ENCODE data around the gene SLC7A1. TPM values are rescaled to one million over a fixed set of nuclear protein-coding genes. Genes with fewer than 3 reads are reported as not detected.
A peak's percentile ranks its signal among the peaks of the same experiment; 100 is the strongest.

SLC7A1 gene
- total and polyA plus RNA-seq, 2 of the 4 experiments (the other 2 are of a cell fraction): 9.7 to 22.3 TPM

- Histone ChIP-seq H4K20me1 (ENCODE audit: insufficient read depth, low read length) (no peaks in the 10 kb centered on the region; the same call in 1 of the 2 replicates), H3K9me1 (ENCODE audit: insufficient read depth, low read length) (peaks cover 10% of the 10 kb centered on the region; the same call in 1 of the 2 replicates), H3K18ac (ENCODE audit: low read depth, low read length) (no peak overlapping the region), H3K36me3 (ENCODE audit: control insufficient read depth, insufficient read depth, low read length) (no peaks in the 10 kb centered on the region), H3K56ac (ENCODE audit: extremely low read depth, insufficient read depth, low read length) (no peak overlapping the region), H3K9ac (ENCODE audit: low read depth, low read length) (no peak overlapping the region), H2AFZ (replicated peaks; ENCODE audit: low read length, poor library complexity) (no peak overlapping the region), H4K5ac (ENCODE audit: low read depth, low read length) (no peak overlapping the region), H3K4me3 (ENCODE audit: insufficient read depth, low read depth, low read length) (no peak overlapping the region), H3K14ac (replicated peaks; ENCODE audit: low read depth, low read length) (no peak overlapping the region), H4K8ac (ENCODE audit: low read depth in 2 of 2, low read length in 2 of 2) (no peak overlapping the region), H3K4ac (ENCODE audit: low read depth, low read length) (no peak overlapping the region), H2AK5ac (ENCODE audit: low read depth, low read length) (no peak overlapping the region), H4K91ac (ENCODE audit: insufficient read depth, low read depth, low read length) (no peak overlapping the region), H2BK20ac (ENCODE audit: low read depth, low read length) (no peak overlapping the region), H2BK120ac (ENCODE audit: low read depth, low read length) (no peak overlapping the region), H3K27ac (ENCODE audit: insufficient read depth, low read length) (no peak overlapping the region), H2AK9ac (replicated peaks; ENCODE audit: low read depth, low read length, poor library complexity) (no peak overlapping the region), H3K27me3 (ENCODE audit: control insufficient read depth, insufficient read depth, low read length) (peaks cover 51% of the 10 kb centered on the region), H3K4me2 (ENCODE audit: low read depth, low read length) (no peak overlapping the region), H3K79me1 (ENCODE audit: low read depth in 1 of 2, low read length in 2 of 2) (no peaks in the 10 kb centered on the region), H2BK5ac (ENCODE audit: low read depth, low read length, poor library complexity, severe bottlenecking) (peak overlapping the region; percentile 73), H3K4me1 (ENCODE audit: control insufficient read depth, insufficient read depth, low read length) (peaks cover 2% of the 10 kb centered on the region; the same call in 1 of the 2 replicates), H3K23ac (ENCODE audit: low read depth, low read length) (no peak overlapping the region), H2BK15ac (ENCODE audit: low read depth, low read length) (no peak overlapping the region), H3K9me3 (ENCODE audit: control insufficient read depth, insufficient read depth, low read length) (no peaks in the 10 kb centered on the region)
- DNase-seq: no peak
- POLR2A ChIA-PET (ENCODE audit: unreplicated experiment): no interaction called here
- in situ Hi-C loops (cut with MboI; ENCODE audit: low sequenced_read_pairs): no loop called here
- 50% methylated on average over 2 of the region's 2 CpGs; no CpG with 5 or more reads in 1 of the 2 experiments for WGBS, 2 experiments (ENCODE audit: extremely low coverage in 2 of 2, insufficient read length in 1 of 2)
- CTCF ChIA-PET: no interaction called here
- dilution Hi-C loops (cut with HindIII; ENCODE audit: low sequenced_read_pairs, unreplicated experiment): no loop called here
- ATAC-seq (ENCODE audit: low read depth): no peak
- no peak for TF ChIP-seq CHD1 (IDR thresholded peaks at IDR 0.05; ENCODE audit: low read depth, low read length)
- no peak for TF ChIP-seq NFE2L2 (IDR thresholded peaks at IDR 0.05; ENCODE audit: low read depth, low read length)
- no peak for TF ChIP-seq CEBPB (IDR thresholded peaks at IDR 0.05; ENCODE audit: low read depth, low read length)
- TF ChIP-seq FOS (IDR thresholded peaks at IDR 0.05; ENCODE audit: low read depth, low read length): no peak
- no peak for TF ChIP-seq RAD21 (IDR thresholded peaks at IDR 0.05; ENCODE audit: low read length)
- no peak for TF ChIP-seq BHLHE40 (IDR thresholded peaks at IDR 0.05; ENCODE audit: low read depth, low read length)
- TF ChIP-seq RFX5 (IDR thresholded peaks at IDR 0.05; ENCODE audit: low read depth, low read length): no peak
- no peak for TF ChIP-seq ELK1 (IDR thresholded peaks at IDR 0.05; ENCODE audit: borderline replicate concordance, low read depth, low read length)
- no peak for TF ChIP-seq SMC3 (IDR thresholded peaks at IDR 0.05; ENCODE audit: low read depth, low read length)
- TF ChIP-seq MXI1 (IDR thresholded peaks at IDR 0.05; ENCODE audit: borderline replicate concordance, low read depth, low read length): no peak
- no peak for TF ChIP-seq MAZ (IDR thresholded peaks at IDR 0.05; ENCODE audit: borderline replicate concordance, low read depth, low read length)
- TF ChIP-seq RCOR1 (IDR thresholded peaks at IDR 0.05; ENCODE audit: insufficient replicate concordance, low read length): no peak
- TF ChIP-seq USF2 (IDR thresholded peaks at IDR 0.05; ENCODE audit: low read depth, low read length): no peak
- intact Hi-C loops (cut with micrococcal nuclease): no loop called here
- BruUV-seq (replicated peaks): no TSS peak
Measured at GRCh38 chr13:29491248-29491647, 104.2 kb downstream of the SLC7A1 start.
